A673 (cell line): ENCODE data around the gene STMN3. TPM values are rescaled to one million over a fixed set of nuclear protein-coding genes. Genes with fewer than 3 reads are reported as not detected.

ENCODE experiments used
- Bru-seq: library from RNA; stranded (reverse); fragments of 400-500 nt; gene quantifications from one replicate; lab custom pipeline; 2021; lab: Mats Ljungman, UMichigan
- BruChase-seq, 2 experiments: library from RNA; stranded (reverse); fragments of 400-500 nt; gene quantifications; one replicate each; lab custom pipeline; 2021; lab: Mats Ljungman, UMichigan
- BruUV-seq: library from RNA; stranded (reverse); fragments of 400-500 nt; replicated peaks from 2 replicates; lab custom pipeline; 2021; lab: Mats Ljungman, UMichigan
- CTCF ChIA-PET: fragments of 300-600 bp; sonication (Branson Sonifier 250); formaldehyde crosslinking; loops from one replicate; lab custom pipeline; 2022; ENCODE audit warnings: antibody characterized with exemption; lab: Charles Lee
- POLR2A ChIA-PET: fragments of 300-600 bp; sonication (Branson Sonifier 250); formaldehyde crosslinking; loops from one replicate; lab custom pipeline; 2022; ENCODE audit warnings: antibody characterized with exemption; ENCODE audit not compliant: low non-redundant PET; lab: Charles Lee
- DNase-seq: peaks from one replicate; pipeline ENCODE4 v3.0.0-alpha.2; 2015; ENCODE audit warnings: low spot score
- H3K27ac ChIP-seq: fragments of 200-600 bp; sonication (generic); 2 replicates; pipeline ENCODE4 v1.5.1; 2016; ENCODE audit warnings: mixed run types, low read depth, mild to moderate bottlenecking, mixed read lengths, antibody characterized with exemption, low read length; ENCODE audit not compliant: poor library complexity, severe bottlenecking
- H3K27me3 ChIP-seq: fragments of 200-600 bp; sonication (generic); replicated peaks from 2 replicates; pipeline ENCODE4 v1.6.1; 2017; ENCODE audit warnings: mixed run types, low read depth, mild to moderate bottlenecking, mixed read lengths, antibody characterized with exemption, low read length; ENCODE audit not compliant: insufficient read depth, poor library complexity
- H3K36me3 ChIP-seq: fragments of 200-600 bp; sonication (generic); 2 replicates; pipeline ENCODE4 v1.6.1; 2016; ENCODE audit warnings: mixed run types, mild to moderate bottlenecking, mixed read lengths, antibody characterized with exemption, low read length; ENCODE audit not compliant: insufficient read depth, poor library complexity, severe bottlenecking
- H3K4me1 ChIP-seq: fragments of 200-600 bp; sonication (generic); 2 replicates; pipeline ENCODE4 v1.6.1; 2017; ENCODE audit warnings: mixed run types, mild to moderate bottlenecking, mixed read lengths, antibody characterized with exemption, low read length; ENCODE audit not compliant: insufficient read depth, poor library complexity, severe bottlenecking
- H3K4me3 ChIP-seq: fragments of 200-600 bp; sonication (generic); 2 replicates; pipeline ENCODE4 v1.5.1; 2016; ENCODE audit warnings: low read depth, mixed run types, mild to moderate bottlenecking, mixed read lengths, low read length; ENCODE audit not compliant: poor library complexity, severe bottlenecking
- H3K9me3 ChIP-seq: fragments of 200-600 bp; sonication (generic); 2 replicates; pipeline ENCODE4 v1.6.1; 2016; ENCODE audit warnings: mixed run types, low read depth, mild to moderate bottlenecking, mixed read lengths, antibody characterized with exemption, low read length; ENCODE audit not compliant: poor library complexity, severe bottlenecking
- CTCF ChIP-seq: fragments of 300-800, 200-600 bp; sonication (generic); conservative IDR thresholded peaks from 2 replicates; pipeline ENCODE4 v1.5.1; 2017; ENCODE audit warnings: low read depth, mild to moderate bottlenecking, antibody characterized with exemption, low read length, moderate library complexity, mixed read lengths
- EZH2 ChIP-seq: fragments of 200-600 bp; sonication (generic); IDR thresholded peaks from 2 replicates; pipeline ENCODE4 v1.6.1; 2017; ENCODE audit warnings: borderline replicate concordance, low read depth, mild to moderate bottlenecking, mixed read lengths, antibody characterized with exemption, low read length; ENCODE audit not compliant: poor library complexity, severe bottlenecking
- intact Hi-C: fragments of 100-400 bp; cut with micrococcal nuclease; formaldehyde crosslinking; loops from one replicate; pipeline ENCODE4 v1.10.0; 2022; ENCODE audit not compliant: unreplicated experiment
- long read RNA-seq: library from polyadenylated mRNA; stranded (forward); transcript quantifications from one replicate; pipeline ENCODE4 v2.0.0, GENCODE V29; 2022
- total RNA-seq: library from RNA; stranded (reverse); gene quantifications from 2 replicates; pipeline ENCODE4 v1.2.3, GENCODE V29; 2021

Gene STMN3
- 115 and 128 TPM in 2 replicates for total RNA-seq
- percentile 53 among the genes with signal in this experiment for Bru-seq, nascent RNA
- BruChase-seq, experiment 1, labeled RNA remaining after a 2-hour chase = percentile 67 among the genes with signal in this experiment
- BruChase-seq, experiment 2, labeled RNA remaining after a 6-hour chase = percentile 78 among the genes with signal in this experiment
- long read RNA-seq, transcript STMN3-201 (5 exons, 2,255 nt) = major isoform, 120 of 152 reads
- long read RNA-seq, partial matches to known transcripts = 28 of 152 reads
- long read RNA-seq, other reads (novel, unspliced or antisense) = 4 of 152 reads

- Histone ChIP-seq H3K36me3 (no peaks in the 10 kb centered on the region), H3K4me1 (peaks cover 29% of the 10 kb centered on the region), H3K4me3 (peak within 1 kb of the TSS; percentile 95), H3K9me3 (no peaks in the 10 kb centered on the region), H3K27ac (peak within 1 kb of the TSS; percentile 88), H3K27me3 (no peaks in the 10 kb centered on the region)
- ChIA-PET CTCF (no interaction called here), POLR2A (interaction anchor here (0.5 to 0.6 kb wide), 2 partner anchors 70 to 133 kb away, joined by 4 to 5 read pairs; no protein-coding TSS in a partner anchor)
- DNase-seq = peak; percentile 97
- TF ChIP-seq EZH2 (no peak), CTCF (no peak)
- intact Hi-C loops = no loop called here
- BruUV-seq = no TSS peak
Observed at GRCh38 chr20:63653041-63653973, at the start of gene STMN3. STMN3 (minus strand) TSS chr20:63653424; CDS start chr20:63653345, 79 bp downstream.

GRCh38 chr20:63702036-63702665 lies 48.9 kb upstream of the STMN3 start:
- H3K36me3 ChIP-seq = peaks cover 21% of the 10 kb centered on the region
- BruUV-seq = no TSS peak
- H3K9me3 ChIP-seq = no peaks in the 10 kb centered on the region
- ChIA-PET CTCF (no interaction called here), POLR2A (interaction anchor here (0.8 kb wide), 1 partner anchor 12 kb away, joined by 28 read pairs; no protein-coding TSS in a partner anchor)
- no peaks in the 10 kb centered on the region for H3K27me3 ChIP-seq
- TF ChIP-seq EZH2 = no peak
- TF ChIP-seq CTCF = no peak
- H3K4me1 ChIP-seq = peaks cover 16% of the 10 kb centered on the region
- intact Hi-C loops = no loop called here
- DNase-seq = no peak
- no peak overlapping the region for H3K27ac ChIP-seq
- H3K4me3 ChIP-seq = no peak overlapping the region

- ChIA-PET CTCF (no interaction called here), POLR2A (interaction anchor here (0.8 kb wide), 1 partner anchor 13 kb away, joined by 28 read pairs; no protein-coding TSS in a partner anchor)
- no peak for DNase-seq
- BruUV-seq = no TSS peak
- Histone ChIP-seq H3K27ac (no peak overlapping the region), H3K9me3 (no peaks in the 10 kb centered on the region), H3K4me3 (no peak overlapping the region), H3K36me3 (peaks cover 19% of the 10 kb centered on the region), H3K27me3 (no peaks in the 10 kb centered on the region), H3K4me1 (peaks cover 16% of the 10 kb centered on the region)
- TF ChIP-seq EZH2 (no peak), CTCF (no peak)
- intact Hi-C loops = no loop called here
Observed at GRCh38 chr20:63701329-63702035, 48.3 kb upstream of the STMN3 start.
